IMR-90 (cell line): ENCODE measurements around the gene CRHBP. TPM values are rescaled to one million over a fixed set of nuclear protein-coding genes. Genes with fewer than 3 reads are reported as not detected.

Source experiments
- ATAC-seq: fragments of 200-7000 bp; cut with Tn5 transposase; 2 replicates; pipeline ENCODE4 v1.9.1; 2020; ENCODE audit warnings: low read depth, mild to moderate bottlenecking, moderate library complexity
- BruUV-seq: library from RNA; stranded (reverse); fragments of 400-500 nt; replicated peaks from 2 replicates; lab custom pipeline; 2021; lab: Mats Ljungman, UMichigan
- CTCF ChIA-PET: fragments of 300-600 bp; formaldehyde crosslinking; extraction: SDS; loops from one replicate; lab custom pipeline; 2021; ENCODE audit warnings: antibody characterized with exemption; lab: Yijun Ruan, JAX
- POLR2A ChIA-PET: fragments of 300-600 bp; sonication (Branson Sonifier 250); formaldehyde crosslinking; loops from one replicate; lab custom pipeline; 2022; ENCODE audit warnings: antibody characterized with exemption; ENCODE audit not compliant: unreplicated experiment; lab: Charles Lee
- DNase-seq: peaks from one replicate; pipeline ENCODE4 v3.0.0; 2013
- H2AFZ ChIP-seq: replicated peaks from 2 replicates; pipeline ENCODE3; 2013; ENCODE audit warnings: low read length, mild to moderate bottlenecking; ENCODE audit not compliant: poor library complexity
- H2AK5ac ChIP-seq: 2 replicates; pipeline ENCODE4 v1.6.1; 2013; ENCODE audit warnings: low read depth, low read length, inconsistent platforms
- H2AK9ac ChIP-seq: replicated peaks from 2 replicates; pipeline ENCODE3; 2013; ENCODE audit warnings: mild to moderate bottlenecking, low read depth, low read length, moderate library complexity; ENCODE audit not compliant: poor library complexity
- H2BK120ac ChIP-seq: 2 replicates; pipeline ENCODE4 v1.6.1; 2013; ENCODE audit warnings: low read depth, low read length, inconsistent platforms
- H2BK15ac ChIP-seq: 3 replicates; pipeline ENCODE4 v1.6.1; 2013; ENCODE audit warnings: low read depth, low read length, inconsistent platforms
- H2BK20ac ChIP-seq: 2 replicates; pipeline ENCODE4 v1.6.1; 2013; ENCODE audit warnings: low read depth, mild to moderate bottlenecking, inconsistent platforms, low read length, moderate library complexity
- H2BK5ac ChIP-seq: 2 replicates; pipeline ENCODE4 v1.6.1; 2013; ENCODE audit warnings: mild to moderate bottlenecking, low read depth, low read length, inconsistent platforms; ENCODE audit not compliant: poor library complexity, severe bottlenecking
- H3K14ac ChIP-seq: replicated peaks from 2 replicates; pipeline ENCODE4 v1.6.1; 2013; ENCODE audit warnings: low read depth, low read length, inconsistent platforms
- H3K18ac ChIP-seq: 2 replicates; pipeline ENCODE4 v1.6.1; 2013; ENCODE audit warnings: low read depth, low read length, control low read depth
- H3K23ac ChIP-seq: 2 replicates; pipeline ENCODE4 v1.6.1; 2013; ENCODE audit warnings: low read depth, low read length, inconsistent platforms
- H3K27ac ChIP-seq: 2 replicates; pipeline ENCODE4 v1.5.1; 2013; ENCODE audit warnings: mild to moderate bottlenecking, control low read depth, low read length; ENCODE audit not compliant: insufficient read depth
- H3K27me3 ChIP-seq: 2 replicates; pipeline ENCODE4 v1.6.1; 2013; ENCODE audit warnings: low read length; ENCODE audit not compliant: control insufficient read depth, insufficient read depth
- H3K36me3 ChIP-seq: 2 replicates; pipeline ENCODE4 v1.6.1; 2013; ENCODE audit warnings: low read length, mixed read lengths; ENCODE audit not compliant: control insufficient read depth, insufficient read depth
- H3K4ac ChIP-seq: 2 replicates; pipeline ENCODE4 v1.6.1; 2013; ENCODE audit warnings: low read depth, low read length, inconsistent platforms
- H3K4me1 ChIP-seq: 2 replicates; pipeline ENCODE4 v1.6.1; 2013; ENCODE audit warnings: low read length, mixed read lengths; ENCODE audit not compliant: control insufficient read depth, insufficient read depth
- H3K4me2 ChIP-seq: 2 replicates; pipeline ENCODE4 v1.6.1; 2013; ENCODE audit warnings: low read depth, mild to moderate bottlenecking, control low read depth, low read length, moderate library complexity
- H3K4me3 ChIP-seq: 2 replicates; pipeline ENCODE4 v1.5.1; 2013; ENCODE audit warnings: low read depth, mild to moderate bottlenecking, control low read depth, low read length, moderate library complexity; ENCODE audit not compliant: insufficient read depth
- H3K56ac ChIP-seq: 2 replicates; pipeline ENCODE4 v1.6.1; 2013; ENCODE audit warnings: low read length, inconsistent platforms; ENCODE audit not compliant: insufficient read depth; ENCODE audit errors: extremely low read depth
- H3K79me1 ChIP-seq, 2 experiments: 2 replicates each; pipeline ENCODE4 v1.6.1; 2013; ENCODE audit warnings: low read length in 2 of 2, inconsistent platforms in 1 of 2, low read depth in 1 of 2
- H3K9ac ChIP-seq: 2 replicates; pipeline ENCODE4 v1.6.1; 2013; ENCODE audit warnings: low read depth, low read length, control low read depth
- H3K9me1 ChIP-seq: 2 replicates; pipeline ENCODE4 v1.6.1; 2013; ENCODE audit warnings: low read length, inconsistent platforms; ENCODE audit not compliant: insufficient read depth
- H3K9me3 ChIP-seq: 2 replicates; pipeline ENCODE4 v1.6.1; 2013; ENCODE audit warnings: low read length; ENCODE audit not compliant: control insufficient read depth, insufficient read depth
- H4K20me1 ChIP-seq: 2 replicates; pipeline ENCODE4 v1.6.1; 2013; ENCODE audit warnings: low read length, inconsistent platforms; ENCODE audit not compliant: insufficient read depth
- H4K5ac ChIP-seq: 2 replicates; pipeline ENCODE4 v1.6.1; 2013; ENCODE audit warnings: mild to moderate bottlenecking, low read depth, low read length, control low read depth
- H4K8ac ChIP-seq, 2 experiments: 2 replicates each; pipeline ENCODE4 v1.6.1; 2013; ENCODE audit warnings: low read depth in 2 of 2, low read length in 2 of 2, control low read depth in 1 of 2, inconsistent platforms in 1 of 2
- H4K91ac ChIP-seq: 2 replicates; pipeline ENCODE4 v1.6.1; 2013; ENCODE audit warnings: low read depth, low read length, inconsistent platforms; ENCODE audit not compliant: insufficient read depth
- BHLHE40 ChIP-seq: fragments of 150-350 bp; IDR thresholded peaks from 2 replicates; pipeline ENCODE4 v1.6.1; 2016; ENCODE audit warnings: mild to moderate bottlenecking, low read depth, low read length
- CEBPB ChIP-seq: IDR thresholded peaks from 2 replicates; pipeline ENCODE4 v1.6.1; 2012; ENCODE audit warnings: low read depth, low read length, improper control_type of control experiment
- CHD1 ChIP-seq: IDR thresholded peaks from 2 replicates; pipeline ENCODE4 v1.6.1; 2012; ENCODE audit warnings: low read depth, low read length, improper control_type of control experiment
- MAFK ChIP-seq: IDR thresholded peaks from 2 replicates; pipeline ENCODE4 v1.6.1; 2012; ENCODE audit warnings: low read depth, low read length, improper control_type of control experiment
- MAZ ChIP-seq: IDR thresholded peaks from 2 replicates; pipeline ENCODE4 v1.6.1; 2012; ENCODE audit warnings: low read depth, mild to moderate bottlenecking, low read length, improper control_type of control experiment, moderate library complexity, borderline replicate concordance
- NFE2L2 ChIP-seq: fragments of 150-350 bp; IDR thresholded peaks from 2 replicates; pipeline ENCODE4 v1.6.1; 2016; ENCODE audit warnings: low read depth, mild to moderate bottlenecking, low read length
- RAD21 ChIP-seq: IDR thresholded peaks from 2 replicates; pipeline ENCODE4 v1.6.1; 2012; ENCODE audit warnings: low read length, improper control_type of control experiment
- RCOR1 ChIP-seq: IDR thresholded peaks from 2 replicates; pipeline ENCODE4 v1.6.1; 2012; ENCODE audit warnings: mild to moderate bottlenecking, low read length, improper control_type of control experiment; ENCODE audit not compliant: insufficient replicate concordance
- RFX5 ChIP-seq: IDR thresholded peaks from 2 replicates; pipeline ENCODE4 v1.8.0; 2012; ENCODE audit warnings: low read depth, mild to moderate bottlenecking, low read length, moderate library complexity
- SMC3 ChIP-seq: fragments of 150-350 bp; IDR thresholded peaks from 2 replicates; pipeline ENCODE4 v1.6.1; 2016; ENCODE audit warnings: low read depth, mild to moderate bottlenecking, antibody characterized with exemption, low read length, moderate library complexity
- WGBS, 2 experiments: methylation state at CpG; one replicate each; pipeline versions ENCODE4 v1.1.5 to v1.1.7; 2013; ENCODE audit warnings: missing lambda C conversion rate in 2 of 2; ENCODE audit not compliant: insufficient read length in 1 of 2; ENCODE audit errors: extremely low coverage in 2 of 2; 5-methylcytosine and 5-hydroxymethylcytosine counted together
- dilution Hi-C: fragments of 300-500 bp; cut with HindIII; formaldehyde crosslinking; loops from one replicate; pipeline ENCODE4 v1.14.3; 2018; ENCODE audit warnings: low sequenced_read_pairs; ENCODE audit not compliant: unreplicated experiment
- in situ Hi-C: fragments of 300-500 bp; cut with MboI; formaldehyde crosslinking; loops from 3 replicates; pipeline ENCODE4 v1.14.3; 2019; ENCODE audit warnings: low sequenced_read_pairs, inconsistent platforms, mixed read lengths
- intact Hi-C: fragments of 100-400 bp; cut with micrococcal nuclease; formaldehyde crosslinking; loops from 2 replicates; pipeline ENCODE4 v1.10.0; 2022
- polyA plus RNA-seq, 3 experiments: library from polyadenylated mRNA; depleted of rRNA; stranded (reverse); fragments of >200 nt; gene quantifications; 2 replicates each; pipeline ENCODE4 v1.2.3, GENCODE V29; 2012; ENCODE audit warnings: low replicate concordance in 1 of 3
- total RNA-seq: library from RNA; depleted of rRNA; stranded (reverse); fragments of >200 nt; gene quantifications from 2 replicates; pipeline ENCODE4 v1.2.3, GENCODE V29; 2012
- TF ChIP-seq, protein P1 (sequence below): fragments of 150-350 bp; IDR thresholded peaks from 2 replicates; pipeline ENCODE4 v1.6.1; 2016; ENCODE audit warnings: low read depth, mild to moderate bottlenecking, low read length, moderate library complexity, borderline replicate concordance
- TF ChIP-seq, protein P2 (sequence below): conservative IDR thresholded peaks from 2 replicates; pipeline ENCODE4 v1.5.1; 2012; ENCODE audit warnings: mild to moderate bottlenecking, low read depth, low read length, improper control_type of control experiment

The CRHBP gene
- total and polyA plus RNA-seq, 2 of the 4 experiments (the other 2 are of a cell fraction) = 0.09 TPM; not detected in 1

DNA sequence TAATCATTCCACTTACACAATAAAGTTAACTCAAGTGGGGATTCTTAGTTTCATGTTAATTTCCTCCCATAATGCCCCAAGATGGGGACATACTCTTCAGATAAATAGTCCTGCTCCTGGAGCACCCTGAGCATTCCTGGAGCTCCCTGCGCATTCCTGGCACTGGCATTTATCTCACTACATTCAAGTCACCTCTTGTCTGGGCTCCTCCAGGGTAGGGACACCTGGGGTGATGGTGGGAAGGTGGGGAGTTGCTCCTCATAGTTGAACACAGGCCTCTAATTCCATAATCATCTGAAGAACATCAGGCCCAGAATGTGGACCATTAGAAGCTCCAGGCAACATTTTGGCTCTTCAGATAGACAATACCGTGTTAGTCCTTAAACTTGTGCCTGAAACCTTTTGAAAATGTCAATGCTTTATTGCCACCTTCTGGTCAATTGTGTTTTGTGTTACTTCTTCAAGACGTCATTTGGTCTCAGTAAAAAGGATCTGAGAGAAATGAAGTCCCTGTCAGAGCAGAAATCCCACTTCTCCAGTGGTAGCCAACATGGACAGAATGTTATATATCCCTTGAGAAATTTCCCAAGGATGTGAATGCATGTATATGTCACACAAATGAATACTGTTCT is 63.2 kb downstream of the CRHBP start (continued):
- TF ChIP-seq, protein P1, sequence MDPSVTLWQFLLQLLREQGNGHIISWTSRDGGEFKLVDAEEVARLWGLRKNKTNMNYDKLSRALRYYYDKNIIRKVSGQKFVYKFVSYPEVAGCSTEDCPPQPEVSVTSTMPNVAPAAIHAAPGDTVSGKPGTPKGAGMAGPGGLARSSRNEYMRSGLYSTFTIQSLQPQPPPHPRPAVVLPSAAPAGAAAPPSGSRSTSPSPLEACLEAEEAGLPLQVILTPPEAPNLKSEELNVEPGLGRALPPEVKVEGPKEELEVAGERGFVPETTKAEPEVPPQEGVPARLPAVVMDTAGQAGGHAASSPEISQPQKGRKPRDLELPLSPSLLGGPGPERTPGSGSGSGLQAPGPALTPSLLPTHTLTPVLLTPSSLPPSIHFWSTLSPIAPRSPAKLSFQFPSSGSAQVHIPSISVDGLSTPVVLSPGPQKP = no peak

DNA sequence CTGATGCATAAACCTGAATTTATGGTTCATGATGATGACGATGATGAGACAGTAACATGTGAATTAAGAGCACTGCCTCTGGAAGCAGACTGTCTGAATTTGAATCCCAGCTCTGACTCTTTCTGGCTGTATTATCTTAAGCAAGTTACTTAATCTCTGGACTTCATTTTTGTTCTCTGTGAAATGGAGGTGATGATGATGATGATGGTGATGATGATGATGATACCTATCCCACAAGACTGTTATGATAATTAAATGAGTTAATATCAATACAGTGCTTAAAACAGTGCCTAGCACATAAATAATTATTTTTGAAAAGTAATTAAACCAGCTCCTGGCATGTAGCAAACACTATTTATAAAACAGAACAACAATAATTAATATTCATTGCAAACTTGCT is 64.1 kb downstream of the CRHBP start:
- Histone ChIP-seq H4K8ac (no peak overlapping the region), H3K27me3 (peaks cover 6% of the 10 kb centered on the region), H4K91ac (no peak overlapping the region), H2BK5ac (no peak overlapping the region), H3K4ac (no peak overlapping the region), H3K18ac (no peak overlapping the region), H2BK15ac (no peak overlapping the region), H3K14ac (no peak overlapping the region), H3K27ac (no peak overlapping the region), H3K9me3 (no peaks in the 10 kb centered on the region), H4K5ac (no peak overlapping the region), H2BK120ac (no peak overlapping the region), H3K9ac (no peak overlapping the region), H3K56ac (no peak overlapping the region), H3K4me3 (no peak overlapping the region), H2AK5ac (no peak overlapping the region), H4K20me1 (no peaks in the 10 kb centered on the region), H3K23ac (no peak overlapping the region), H2AFZ (no peak overlapping the region), H2AK9ac (no peak overlapping the region), H3K4me1 (no peaks in the 10 kb centered on the region), H3K4me2 (no peak overlapping the region), H3K36me3 (no peaks in the 10 kb centered on the region), H2BK20ac (no peak overlapping the region), H3K9me1 (no peaks in the 10 kb centered on the region; the same call in 1 of the 2 replicates), H3K79me1 (no peaks in the 10 kb centered on the region)
- in situ Hi-C loops = loop anchor here (10.0 kb wide), 2 partner anchors 142 to 412 kb away; no protein-coding TSS in a partner anchor
- no peak for DNase-seq
- CTCF ChIA-PET = interaction anchor here (1.3 to 1.8 kb wide), 3 partner anchors 14 to 149 kb away, joined by 5 to 9 read pairs (median 6); partner anchors contain the start of gene AGGF1
- ATAC-seq = no peak
- BruUV-seq = no TSS peak
- POLR2A ChIA-PET = no interaction called here
- no CpG with 5 or more reads among the region's 1 CpG for whole genome bisulfite sequencing, 2 experiments
- dilution Hi-C loops = no loop called here
- intact Hi-C loops = loop anchor here (1.0 to 5.0 kb wide), 3 partner anchors 149 to 418 kb away; partner anchors contain the start of gene F2R
- TF ChIP-seq SMC3 = no peak
- TF ChIP-seq, protein P2, sequence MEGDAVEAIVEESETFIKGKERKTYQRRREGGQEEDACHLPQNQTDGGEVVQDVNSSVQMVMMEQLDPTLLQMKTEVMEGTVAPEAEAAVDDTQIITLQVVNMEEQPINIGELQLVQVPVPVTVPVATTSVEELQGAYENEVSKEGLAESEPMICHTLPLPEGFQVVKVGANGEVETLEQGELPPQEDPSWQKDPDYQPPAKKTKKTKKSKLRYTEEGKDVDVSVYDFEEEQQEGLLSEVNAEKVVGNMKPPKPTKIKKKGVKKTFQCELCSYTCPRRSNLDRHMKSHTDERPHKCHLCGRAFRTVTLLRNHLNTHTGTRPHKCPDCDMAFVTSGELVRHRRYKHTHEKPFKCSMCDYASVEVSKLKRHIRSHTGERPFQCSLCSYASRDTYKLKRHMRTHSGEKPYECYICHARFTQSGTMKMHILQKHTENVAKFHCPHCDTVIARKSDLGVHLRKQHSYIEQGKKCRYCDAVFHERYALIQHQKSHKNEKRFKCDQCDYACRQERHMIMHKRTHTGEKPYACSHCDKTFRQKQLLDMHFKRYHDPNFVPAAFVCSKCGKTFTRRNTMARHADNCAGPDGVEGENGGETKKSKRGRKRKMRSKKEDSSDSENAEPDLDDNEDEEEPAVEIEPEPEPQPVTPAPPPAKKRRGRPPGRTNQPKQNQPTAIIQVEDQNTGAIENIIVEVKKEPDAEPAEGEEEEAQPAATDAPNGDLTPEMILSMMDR = no peak
- TF ChIP-seq NFE2L2 = no peak
- TF ChIP-seq, protein P1 = no peak
- no peak for TF ChIP-seq BHLHE40
- TF ChIP-seq CHD1 = no peak
- no peak for TF ChIP-seq RAD21
- no peak for TF ChIP-seq MAZ
- TF ChIP-seq MAFK = no peak
- TF ChIP-seq CEBPB = no peak
- TF ChIP-seq RCOR1 = no peak
- no peak for TF ChIP-seq RFX5
